AG09309 (cell line): ENCODE data around the gene XRCC1.
"Not testable (repeated sequence)": the region's sequence is repeated elsewhere in the genome, so short reads cannot be mapped to it uniquely, and the experiment has no call there.

Experiments
- DNase-seq: peaks from one replicate; pipeline ENCODE4 v3.0.0-alpha.2; 2010; ENCODE audit warnings: low read depth
- H3K4me3 ChIP-seq: 2 replicates; pipeline ENCODE4 v1.5.1; 2011; ENCODE audit warnings: mild to moderate bottlenecking, low read depth, low read length, moderate library complexity; ENCODE audit not compliant: control insufficient read depth
- TF ChIP-seq, protein P1 (sequence below): IDR thresholded peaks from 2 replicates; pipeline ENCODE4 v1.5.1; 2011; ENCODE audit warnings: mild to moderate bottlenecking, low read depth, low read length, inconsistent platforms; ENCODE audit not compliant: insufficient read depth, control insufficient read depth; ENCODE audit errors: missing control alignments

The XRCC1 gene

DNA sequence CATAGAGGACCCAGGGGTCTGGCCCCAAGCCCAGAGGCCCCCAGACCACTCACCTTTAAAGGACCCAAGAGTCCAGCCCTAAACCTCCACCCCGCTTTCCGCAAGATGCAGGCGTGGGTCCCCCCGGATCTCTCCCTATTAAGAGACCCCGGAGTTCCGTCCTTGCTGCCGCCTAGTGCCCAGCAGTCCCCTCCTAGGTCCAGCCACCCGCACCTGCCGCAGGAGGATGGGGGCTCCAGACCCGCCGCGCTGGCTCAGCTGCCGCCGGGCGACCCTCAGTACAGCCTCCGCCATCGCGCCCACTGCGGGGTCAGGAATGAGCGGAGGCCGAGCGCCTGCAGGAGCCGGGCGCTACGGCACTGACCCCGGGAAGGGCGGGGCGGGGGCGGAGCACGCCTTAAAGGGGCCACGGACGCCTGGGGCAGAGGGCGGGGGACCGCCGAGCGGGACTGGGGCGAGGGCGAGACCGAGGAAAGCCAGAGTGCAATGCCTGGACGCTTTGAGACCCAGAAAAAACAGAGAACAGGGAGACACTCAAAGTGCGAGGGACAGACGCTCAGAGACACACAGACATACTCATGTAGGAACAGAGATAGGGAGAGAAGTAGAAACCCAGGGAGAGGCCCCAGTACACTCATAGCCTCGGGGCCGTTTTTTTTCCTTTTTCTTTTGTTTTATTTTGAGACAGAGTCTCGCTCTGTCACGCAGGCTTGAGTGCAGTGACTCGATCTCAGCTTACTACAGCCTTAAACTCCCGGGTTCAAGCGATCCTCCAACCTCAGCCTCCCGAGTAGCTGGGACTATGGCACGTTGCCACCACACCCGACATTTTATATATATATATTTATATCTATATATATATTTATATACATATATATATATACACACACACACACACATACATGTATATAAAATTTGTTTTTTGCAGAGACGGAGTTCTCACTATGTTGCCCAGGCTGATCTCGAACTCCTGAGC lies 48.2 kb downstream of the XRCC1 start, which contains the start of gene ETHE1:
TSS of gene ETHE1 (minus strand) at position 318 of the 976 bp plus-strand sequence. CDS start at position 294, 24 bp downstream.
- TF ChIP-seq, protein P1, sequence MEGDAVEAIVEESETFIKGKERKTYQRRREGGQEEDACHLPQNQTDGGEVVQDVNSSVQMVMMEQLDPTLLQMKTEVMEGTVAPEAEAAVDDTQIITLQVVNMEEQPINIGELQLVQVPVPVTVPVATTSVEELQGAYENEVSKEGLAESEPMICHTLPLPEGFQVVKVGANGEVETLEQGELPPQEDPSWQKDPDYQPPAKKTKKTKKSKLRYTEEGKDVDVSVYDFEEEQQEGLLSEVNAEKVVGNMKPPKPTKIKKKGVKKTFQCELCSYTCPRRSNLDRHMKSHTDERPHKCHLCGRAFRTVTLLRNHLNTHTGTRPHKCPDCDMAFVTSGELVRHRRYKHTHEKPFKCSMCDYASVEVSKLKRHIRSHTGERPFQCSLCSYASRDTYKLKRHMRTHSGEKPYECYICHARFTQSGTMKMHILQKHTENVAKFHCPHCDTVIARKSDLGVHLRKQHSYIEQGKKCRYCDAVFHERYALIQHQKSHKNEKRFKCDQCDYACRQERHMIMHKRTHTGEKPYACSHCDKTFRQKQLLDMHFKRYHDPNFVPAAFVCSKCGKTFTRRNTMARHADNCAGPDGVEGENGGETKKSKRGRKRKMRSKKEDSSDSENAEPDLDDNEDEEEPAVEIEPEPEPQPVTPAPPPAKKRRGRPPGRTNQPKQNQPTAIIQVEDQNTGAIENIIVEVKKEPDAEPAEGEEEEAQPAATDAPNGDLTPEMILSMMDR: no peak

DNA sequence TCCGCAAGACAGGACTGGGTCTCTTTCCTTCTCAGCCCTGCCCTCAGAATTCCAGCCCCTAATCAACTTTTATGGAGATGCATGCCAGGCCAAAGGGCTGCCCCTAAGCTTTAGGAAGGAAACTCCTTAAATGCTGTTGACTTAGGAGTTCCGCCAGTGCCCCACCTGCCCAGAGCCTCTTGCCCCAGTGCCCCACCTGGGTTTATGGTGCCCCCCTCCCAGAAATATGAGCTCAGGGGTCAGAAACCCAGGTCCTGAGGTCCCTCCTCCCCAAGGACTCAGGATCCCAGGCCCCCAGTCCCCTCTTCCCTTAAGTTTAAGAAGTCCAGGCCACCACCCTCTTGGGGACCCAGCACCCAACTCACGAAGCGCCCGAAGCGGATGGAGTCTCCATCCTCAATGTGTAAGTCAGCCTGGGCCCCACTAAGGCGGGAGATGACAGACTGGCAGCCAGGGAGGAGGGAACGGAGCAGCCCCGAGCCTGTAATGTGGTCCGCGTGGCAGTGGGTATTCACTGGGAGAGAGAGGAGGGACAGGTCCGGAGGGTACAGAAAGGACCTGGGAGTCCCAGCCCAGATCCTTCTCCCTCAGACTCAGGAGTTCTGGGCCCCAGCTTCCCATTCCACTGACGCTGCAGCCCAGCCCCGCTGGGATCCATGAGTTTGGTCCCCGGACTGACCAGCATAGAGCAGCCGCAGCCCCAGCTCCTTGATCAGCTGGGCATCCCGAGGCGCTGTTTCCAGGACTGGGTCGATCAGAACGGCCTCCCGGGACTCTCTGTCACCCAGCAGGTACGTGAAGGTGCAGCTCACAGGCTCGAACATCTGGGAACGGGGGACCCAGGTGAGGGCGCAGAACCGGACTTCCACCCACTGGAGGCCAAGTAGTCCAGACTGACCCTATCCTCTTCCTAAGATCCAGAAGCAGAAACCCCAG lies 49.2 kb downstream of the XRCC1 start:
- TF ChIP-seq, protein P1: no peak
- no peak for DNase-seq
- H3K4me3 ChIP-seq: peak overlapping the region; percentile 80

More for the DNA sequence above, 48.2 kb downstream of the XRCC1 start, which contains the start of gene ETHE1:
- H3K4me3 ChIP-seq: peak within 1 kb of the TSS; percentile 80
- DNase-seq: no peak

DNA sequence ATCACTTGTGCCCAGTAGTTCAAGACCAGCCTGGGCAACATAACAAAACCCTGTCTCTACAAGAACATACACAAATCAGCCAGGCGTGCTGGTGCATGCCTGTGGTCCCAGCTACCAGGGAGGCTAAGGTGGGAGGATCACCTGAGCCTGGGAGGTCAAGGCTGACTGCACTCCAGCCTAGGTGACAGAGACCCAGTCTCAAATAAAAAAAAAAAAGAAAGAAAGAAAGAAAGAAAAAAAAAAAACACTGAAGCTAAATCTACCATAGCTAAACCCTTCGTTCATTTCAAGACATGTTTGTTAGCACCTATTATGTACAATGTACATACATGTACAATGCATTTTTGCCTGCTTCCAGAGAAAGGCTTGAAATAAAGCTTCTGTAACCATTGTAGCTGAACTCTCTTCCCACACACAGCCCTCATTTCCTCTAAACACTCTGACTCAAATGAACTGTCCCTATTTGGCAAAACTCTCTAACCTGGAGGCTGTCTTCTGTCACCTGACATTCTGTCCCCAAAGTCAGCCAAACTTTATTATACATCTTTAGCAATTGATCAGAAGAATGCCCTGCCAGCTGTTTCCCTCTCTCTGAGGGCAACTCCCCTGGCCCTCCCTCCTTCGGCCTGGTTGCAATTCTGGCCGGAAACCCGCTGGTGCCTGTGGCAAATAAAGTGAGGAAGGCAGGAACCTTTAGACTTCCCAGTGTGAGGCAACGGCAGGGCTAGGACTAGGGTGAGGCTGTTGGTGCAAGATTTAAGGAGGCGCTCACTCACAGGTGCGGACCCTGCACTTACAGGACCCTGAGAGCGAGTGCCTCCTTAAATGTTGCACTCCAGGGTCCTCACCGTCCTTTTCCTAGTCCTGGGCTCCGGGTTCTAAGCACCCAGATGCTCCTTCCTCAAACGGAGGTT lies 50.1 kb downstream of the XRCC1 start:
- H3K4me3 ChIP-seq: peak overlapping the region; percentile 80
- DNase-seq: no peak

DNA sequence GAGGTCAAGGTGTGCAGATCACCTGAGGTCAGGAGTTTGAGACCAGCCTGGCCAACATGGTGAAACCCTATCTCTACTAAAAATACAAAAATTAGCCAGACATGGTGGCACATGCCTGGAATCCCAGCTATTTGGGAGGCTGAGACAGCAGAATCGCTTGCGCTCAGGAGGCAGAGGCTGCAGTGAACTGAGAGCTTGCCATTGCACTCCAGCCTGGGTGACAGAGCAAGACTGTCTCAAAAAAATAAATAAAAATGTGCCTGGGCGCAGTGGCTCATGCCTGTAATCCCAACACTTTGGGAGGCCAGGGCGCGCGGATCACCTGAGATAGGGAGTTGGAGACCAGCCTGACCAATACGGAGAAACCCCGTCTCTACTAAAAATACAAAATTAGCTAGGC lies 51.6 kb downstream of the XRCC1 start:
- not testable (repeated sequence) for DNase-seq, H3K4me3 ChIP-seq

More for the DNA sequence above, 50.1 kb downstream of the XRCC1 start:
- TF ChIP-seq, protein P1: no peak

DNA sequence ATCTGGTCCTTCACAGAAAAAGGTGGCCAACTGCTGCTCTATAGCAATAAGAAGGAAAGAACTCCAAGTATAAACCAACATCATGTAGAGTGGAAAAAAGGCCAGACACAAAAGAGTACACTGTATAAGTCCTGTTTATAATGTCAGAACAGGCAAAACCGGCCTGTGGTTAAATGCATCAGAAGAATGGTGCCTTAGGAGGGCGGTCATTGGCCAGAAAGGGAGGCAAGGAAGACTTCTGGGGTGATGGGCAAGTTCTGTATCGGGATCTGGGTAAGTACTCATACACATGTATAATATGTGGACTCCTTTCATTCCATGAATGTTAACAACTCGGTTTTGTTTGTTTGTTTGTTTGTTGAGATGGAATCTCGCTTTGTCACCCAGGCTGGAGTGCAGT lies 52.4 kb downstream of the XRCC1 start:
- no peak overlapping the region for H3K4me3 ChIP-seq
- TF ChIP-seq, protein P1: no peak
- DNase-seq: no peak

DNA sequence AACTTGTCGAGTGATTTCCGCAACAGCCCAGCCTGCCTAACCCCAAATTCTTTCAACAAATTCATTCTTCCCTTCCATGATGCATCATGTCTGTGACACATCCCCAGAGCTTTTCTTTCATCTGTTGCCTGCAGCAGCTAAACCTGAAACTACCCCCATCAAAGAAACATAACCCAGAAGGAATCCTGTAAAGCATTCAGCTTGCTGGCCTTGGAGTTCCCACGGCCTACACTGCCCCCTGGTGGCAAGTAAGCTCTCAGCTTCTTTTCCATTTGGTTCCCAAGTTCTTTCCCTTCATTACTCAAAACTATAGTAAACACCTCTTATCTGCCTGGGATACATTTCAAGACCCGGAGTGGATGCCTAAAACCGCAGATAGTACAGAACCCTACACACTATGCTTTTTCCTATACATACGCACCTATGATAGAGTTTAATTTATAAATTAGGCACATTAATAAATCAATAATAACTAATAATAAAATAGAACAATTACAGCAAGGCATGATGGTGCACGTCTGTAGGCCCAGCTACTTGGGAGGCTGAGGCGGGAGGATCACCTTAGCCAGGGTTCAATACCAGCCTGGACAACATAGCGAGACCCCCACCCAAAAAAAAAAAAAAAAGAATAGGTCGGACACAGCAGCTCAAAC lies 55.8 kb downstream of the XRCC1 start:
- peak; percentile 88 for DNase-seq
- H3K4me3 ChIP-seq: no peak overlapping the region
- TF ChIP-seq, protein P1: peak; percentile 87
